ENCODE results near the gene PHC3.

Gene PHC3

GRCh38 chr3:170163956-170164645 is 17.4 kb downstream of the PHC3 start:
- no peak for DNase-seq
- Histone ChIP-seq H3K27me3 (replicated peaks in 2 of 5; ENCODE audit: control insufficient read depth in 4 of 5, insufficient read depth in 5 of 5, low read length in 4 of 5) (no peaks in the 10 kb centered on the region), H3K4me3 (ENCODE audit: control insufficient read depth in 1 of 7, extremely low read depth in 1 of 7, insufficient read depth in 4 of 7, low read depth in 2 of 7, low read length in 6 of 7) (no peak overlapping the region), H3K27ac (ENCODE audit: insufficient read depth in 1 of 2, low read depth in 1 of 2, low read length in 2 of 2, poor library complexity in 1 of 2, severe bottlenecking in 2 of 2) (no peak overlapping the region), H3K9me3 (ENCODE audit: control extremely low read depth in 1 of 5, control insufficient read depth in 4 of 5, insufficient read depth in 2 of 5, low read depth in 1 of 5, low read length in 4 of 5) (peaks cover 0 to 4% (median 0%) of the 10 kb centered on the region in 5 experiments), H3K4me1 (ENCODE audit: control extremely low read depth in 1 of 4, control insufficient read depth in 4 of 4, insufficient read depth in 4 of 4, low read length in 3 of 4) (no peaks in the 10 kb centered on the region), H3K36me3 (ENCODE audit: control insufficient read depth in 4 of 4, insufficient read depth in 4 of 4, low read length in 3 of 4) (peaks cover 24 to 73% (median 44%) of the 10 kb centered on the region in 4 experiments)
- 100% methylated on average over 1 of the region's 4 CpGs for WGBS (ENCODE audit: insufficient coverage)
- ChIA-PET CTCF (no interaction called here), POLR2A (no interaction called here)

- no peak overlapping the region for H3K27ac ChIP-seq (ENCODE audit: insufficient read depth in 1 of 2, low read depth in 1 of 2, low read length in 2 of 2, poor library complexity in 1 of 2, severe bottlenecking in 2 of 2)
- CTCF ChIA-PET, result interaction anchor here (0.7 to 1.1 kb wide), 4 partner anchors 9 to 34 kb away, joined by 3 read pairs; no protein-coding TSS in a partner anchor
- peaks cover 0 to 4% (median 0%) of the 10 kb centered on the region in 5 experiments for H3K9me3 ChIP-seq (ENCODE audit: control extremely low read depth in 1 of 5, control insufficient read depth in 4 of 5, insufficient read depth in 2 of 5, low read depth in 1 of 5, low read length in 4 of 5)
- H3K27me3 ChIP-seq (replicated peaks in 2 of 5; ENCODE audit: control insufficient read depth in 4 of 5, insufficient read depth in 5 of 5, low read length in 4 of 5), result no peaks in the 10 kb centered on the region
- no peak for DNase-seq
- H3K4me1 ChIP-seq (ENCODE audit: control extremely low read depth in 1 of 4, control insufficient read depth in 4 of 4, insufficient read depth in 4 of 4, low read length in 3 of 4), result no peaks in the 10 kb centered on the region
- H3K4me3 ChIP-seq (ENCODE audit: control insufficient read depth in 1 of 7, extremely low read depth in 1 of 7, insufficient read depth in 4 of 7, low read depth in 2 of 7, low read length in 6 of 7), result no peak overlapping the region
- H3K36me3 ChIP-seq (ENCODE audit: control insufficient read depth in 4 of 4, insufficient read depth in 4 of 4, low read length in 3 of 4), result peaks cover 21 to 66% (median 37%) of the 10 kb centered on the region in 4 experiments
- POLR2A ChIA-PET, result no interaction called here
Measured at GRCh38 chr3:170162630-170163029, 18.9 kb downstream of the PHC3 start.

GRCh38 chr3:170162052-170162451 is 19.5 kb downstream of the PHC3 start:
- H3K4me1 ChIP-seq (ENCODE audit: control extremely low read depth in 1 of 4, control insufficient read depth in 4 of 4, insufficient read depth in 4 of 4, low read length in 3 of 4), result no peaks in the 10 kb centered on the region
- no peak for DNase-seq

GRCh38 chr3:170159933-170160332 is 21.6 kb downstream of the PHC3 start:
- ChIA-PET CTCF (no interaction called here), POLR2A (no interaction called here)
- H3K36me3 ChIP-seq (ENCODE audit: control insufficient read depth in 4 of 4, insufficient read depth in 4 of 4, low read length in 3 of 4), result peaks cover 16 to 49% (median 31%) of the 10 kb centered on the region in 4 experiments
- no peak for DNase-seq
- H3K4me3 ChIP-seq (ENCODE audit: control insufficient read depth in 1 of 7, extremely low read depth in 1 of 7, insufficient read depth in 4 of 7, low read depth in 2 of 7, low read length in 6 of 7), result no peak overlapping the region
- H3K4me1 ChIP-seq (ENCODE audit: control extremely low read depth in 1 of 4, control insufficient read depth in 4 of 4, insufficient read depth in 4 of 4, low read length in 3 of 4), result peaks cover 3 to 9% (median 7%) of the 10 kb centered on the region in 4 experiments
- 100% methylated on average over 2 of the region's 2 CpGs for WGBS (ENCODE audit: insufficient coverage)
- peaks cover 0 to 4% (median 0%) of the 10 kb centered on the region in 5 experiments for H3K9me3 ChIP-seq (ENCODE audit: control extremely low read depth in 1 of 5, control insufficient read depth in 4 of 5, insufficient read depth in 2 of 5, low read depth in 1 of 5, low read length in 4 of 5)
- H3K27ac ChIP-seq (ENCODE audit: insufficient read depth in 1 of 2, low read depth in 1 of 2, low read length in 2 of 2, poor library complexity in 1 of 2, severe bottlenecking in 2 of 2), result no peak overlapping the region
- H3K27me3 ChIP-seq (replicated peaks in 2 of 5; ENCODE audit: control insufficient read depth in 4 of 5, insufficient read depth in 5 of 5, low read length in 4 of 5), result no peaks in the 10 kb centered on the region

More at GRCh38 chr3:170162052-170162451, 19.5 kb downstream of the PHC3 start:
- Histone ChIP-seq H3K9me3 (ENCODE audit: control extremely low read depth in 1 of 5, control insufficient read depth in 4 of 5, insufficient read depth in 2 of 5, low read depth in 1 of 5, low read length in 4 of 5) (peaks cover 0 to 4% (median 0%) of the 10 kb centered on the region in 5 experiments), H3K27me3 (replicated peaks in 2 of 5; ENCODE audit: control insufficient read depth in 4 of 5, insufficient read depth in 5 of 5, low read length in 4 of 5) (no peaks in the 10 kb centered on the region), H3K36me3 (ENCODE audit: control insufficient read depth in 4 of 4, insufficient read depth in 4 of 4, low read length in 3 of 4) (peaks cover 19 to 63% (median 37%) of the 10 kb centered on the region in 4 experiments), H3K27ac (ENCODE audit: insufficient read depth in 1 of 2, low read depth in 1 of 2, low read length in 2 of 2, poor library complexity in 1 of 2, severe bottlenecking in 2 of 2) (peak overlapping the region in 1 of 2 experiments; percentile 2), H3K4me3 (ENCODE audit: control insufficient read depth in 1 of 7, extremely low read depth in 1 of 7, insufficient read depth in 4 of 7, low read depth in 2 of 7, low read length in 6 of 7) (no peak overlapping the region)
- ChIA-PET CTCF (interaction anchor here (0.7 to 0.8 kb wide), 3 partner anchors 27 to 33 kb away, joined by 3 read pairs; no protein-coding TSS in a partner anchor), POLR2A (no interaction called here)

GRCh38 chr3:170159459-170159858 is 22.1 kb downstream of the PHC3 start:
- CTCF ChIA-PET, result no interaction called here
- WGBS (ENCODE audit: insufficient coverage), result no CpG with 5 or more reads among the region's 1 CpG
- H3K27ac ChIP-seq (ENCODE audit: insufficient read depth in 1 of 2, low read depth in 1 of 2, low read length in 2 of 2, poor library complexity in 1 of 2, severe bottlenecking in 2 of 2), result no peak overlapping the region
- DNase-seq, result no peak
- no peaks in the 10 kb centered on the region for H3K27me3 ChIP-seq (replicated peaks in 2 of 5; ENCODE audit: control insufficient read depth in 4 of 5, insufficient read depth in 5 of 5, low read length in 4 of 5)
- peaks cover 7 to 14% (median 11%) of the 10 kb centered on the region in 4 experiments for H3K4me1 ChIP-seq (ENCODE audit: control extremely low read depth in 1 of 4, control insufficient read depth in 4 of 4, insufficient read depth in 4 of 4, low read length in 3 of 4)
- no peak overlapping the region for H3K4me3 ChIP-seq (ENCODE audit: control insufficient read depth in 1 of 7, extremely low read depth in 1 of 7, insufficient read depth in 4 of 7, low read depth in 2 of 7, low read length in 6 of 7)
- peaks cover 0 to 4% (median 0%) of the 10 kb centered on the region in 5 experiments for H3K9me3 ChIP-seq (ENCODE audit: control extremely low read depth in 1 of 5, control insufficient read depth in 4 of 5, insufficient read depth in 2 of 5, low read depth in 1 of 5, low read length in 4 of 5)
- POLR2A ChIA-PET, result no interaction called here
- H3K36me3 ChIP-seq (ENCODE audit: control insufficient read depth in 4 of 4, insufficient read depth in 4 of 4, low read length in 3 of 4), result peaks cover 16 to 46% (median 29%) of the 10 kb centered on the region in 4 experiments

- DNase-seq, result no peak
- peaks cover 10 to 21% (median 17%) of the 10 kb centered on the region in 4 experiments for H3K4me1 ChIP-seq (ENCODE audit: control extremely low read depth in 1 of 4, control insufficient read depth in 4 of 4, insufficient read depth in 4 of 4, low read length in 3 of 4)
Measured at GRCh38 chr3:170155604-170156003, 25.9 kb downstream of the PHC3 start.

GRCh38 chr3:170154569-170155143 is 26.9 kb downstream of the PHC3 start:
- 50% methylated on average over 2 of the region's 3 CpGs for WGBS (ENCODE audit: insufficient coverage)
- Histone ChIP-seq H3K27me3 (replicated peaks in 2 of 5; ENCODE audit: control insufficient read depth in 4 of 5, insufficient read depth in 5 of 5, low read length in 4 of 5) (no peaks in the 10 kb centered on the region), H3K27ac (ENCODE audit: insufficient read depth in 1 of 2, low read depth in 1 of 2, low read length in 2 of 2, poor library complexity in 1 of 2, severe bottlenecking in 2 of 2) (peak overlapping the region; percentile 26 to 80), H3K4me1 (ENCODE audit: control extremely low read depth in 1 of 4, control insufficient read depth in 4 of 4, insufficient read depth in 4 of 4, low read length in 3 of 4) (peaks cover 10 to 21% (median 17%) of the 10 kb centered on the region in 4 experiments), H3K9me3 (ENCODE audit: control extremely low read depth in 1 of 5, control insufficient read depth in 4 of 5, insufficient read depth in 2 of 5, low read depth in 1 of 5, low read length in 4 of 5) (no peaks in the 10 kb centered on the region), H3K36me3 (ENCODE audit: control insufficient read depth in 4 of 4, insufficient read depth in 4 of 4, low read length in 3 of 4) (peaks cover 5 to 17% (median 7%) of the 10 kb centered on the region in 4 experiments), H3K4me3 (ENCODE audit: control insufficient read depth in 1 of 7, extremely low read depth in 1 of 7, insufficient read depth in 4 of 7, low read depth in 2 of 7, low read length in 6 of 7) (peak overlapping the region in 4 of 7 experiments; percentile 16 to 44 (median 27))
- DNase-seq, result peak; percentile 57 to 86 (median 75)
- CTCF ChIA-PET, result interaction anchor here (0.8 to 1.6 kb wide), 3 partner anchors 12 to 26 kb away, joined by 3 to 6 read pairs (median 3); no protein-coding TSS in a partner anchor
- POLR2A ChIA-PET, result no interaction called here

More at GRCh38 chr3:170155604-170156003, 25.9 kb downstream of the PHC3 start:
- H3K36me3 ChIP-seq (ENCODE audit: control insufficient read depth in 4 of 4, insufficient read depth in 4 of 4, low read length in 3 of 4), result peaks cover 7 to 18% (median 13%) of the 10 kb centered on the region in 4 experiments
- 100% methylated on average over 1 of the region's 5 CpGs for WGBS (ENCODE audit: insufficient coverage)
- H3K9me3 ChIP-seq (ENCODE audit: control extremely low read depth in 1 of 5, control insufficient read depth in 4 of 5, insufficient read depth in 2 of 5, low read depth in 1 of 5, low read length in 4 of 5), result no peaks in the 10 kb centered on the region
- ChIA-PET CTCF (interaction anchor here (1.1 kb wide), 2 partner anchors 21 to 43 kb away, joined by 3 read pairs; no protein-coding TSS in a partner anchor), POLR2A (no interaction called here)
- no peaks in the 10 kb centered on the region for H3K27me3 ChIP-seq (replicated peaks in 2 of 5; ENCODE audit: control insufficient read depth in 4 of 5, insufficient read depth in 5 of 5, low read length in 4 of 5)
- peak overlapping the region in 1 of 2 experiments; percentile 80 for H3K27ac ChIP-seq (ENCODE audit: insufficient read depth in 1 of 2, low read depth in 1 of 2, low read length in 2 of 2, poor library complexity in 1 of 2, severe bottlenecking in 2 of 2)
- H3K4me3 ChIP-seq (ENCODE audit: control insufficient read depth in 1 of 7, extremely low read depth in 1 of 7, insufficient read depth in 4 of 7, low read depth in 2 of 7, low read length in 6 of 7), result no peak overlapping the region
